Testis (tissue), 2 donors: ENCODE data around the gene MAP3K15.
A peak's percentile ranks its signal among the peaks of the same experiment; 100 is the strongest.

Experiments used
- CTCF ChIP-seq, 3 experiments: fragments of 450-650 bp in 2 of 3; fragments of 200-600 bp in 1 of 3; sonication (generic) in 1 of 3; IDR thresholded peaks; one replicate each; pipeline ENCODE4 v1.5.1; 2016 to 2019; ENCODE audit warnings: antibody characterized with exemption in 3 of 3, mild to moderate bottlenecking in 2 of 3, moderate library complexity in 1 of 3
- POLR2A ChIP-seq: fragments of 450-650 bp; IDR thresholded peaks from one replicate; pipeline ENCODE4 v1.6.1; 2017; ENCODE audit warnings: antibody characterized with exemption, mild to moderate bottlenecking, moderate library complexity

- TF ChIP-seq POLR2A = no peak
- peak; percentile 25 to 57 (median 51) for TF ChIP-seq CTCF (IDR thresholded peaks at IDR 0.05)
Measured at GRCh38 chrX:19372170-19372546, 143.2 kb downstream of the MAP3K15 start.
